GM19324 (cell line): Measurements from ENCODE around the gene CCNY.
"Not testable (repeated sequence)": the region's sequence is repeated elsewhere in the genome, so short reads cannot be mapped to it uniquely, and the experiment has no call there.

Source experiments
- ATAC-seq: cut with Tn5 transposase; IDR thresholded peaks from one replicate; pipeline ENCODE4 v1.9.1; 2021; ENCODE audit warnings: mild to moderate bottlenecking, moderate library complexity; ENCODE audit not compliant: unreplicated experiment, low FRiP score

Gene CCNY

GRCh38 chr10:35336084-35336831, at the start of gene CCNY:
TSS of gene CCNY (plus strand) at chr10:35336509. CDS start at chr10:35337054, 545 bp downstream.
- ATAC-seq, result peak; percentile 85

DNA sequence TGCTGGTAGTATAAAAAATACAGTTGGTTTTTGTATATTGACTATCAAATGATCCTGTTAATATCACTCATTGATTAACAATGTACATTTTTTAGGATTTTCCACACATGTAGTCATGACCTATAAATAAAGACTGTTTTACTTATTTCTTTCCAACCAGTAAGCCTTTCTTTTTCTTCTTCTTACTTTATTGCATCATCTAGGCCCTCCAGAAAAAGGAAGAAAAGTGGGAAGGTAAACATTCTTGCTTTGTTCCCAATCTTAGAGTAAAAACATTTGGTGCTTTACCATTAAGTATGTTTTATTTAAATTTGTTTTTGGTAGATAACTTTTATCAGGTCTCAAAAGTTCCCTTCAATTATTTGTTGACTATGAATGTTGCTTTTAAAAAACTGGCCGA, 47.1 kb upstream of the CCNY start:
- no peak for ATAC-seq

DNA sequence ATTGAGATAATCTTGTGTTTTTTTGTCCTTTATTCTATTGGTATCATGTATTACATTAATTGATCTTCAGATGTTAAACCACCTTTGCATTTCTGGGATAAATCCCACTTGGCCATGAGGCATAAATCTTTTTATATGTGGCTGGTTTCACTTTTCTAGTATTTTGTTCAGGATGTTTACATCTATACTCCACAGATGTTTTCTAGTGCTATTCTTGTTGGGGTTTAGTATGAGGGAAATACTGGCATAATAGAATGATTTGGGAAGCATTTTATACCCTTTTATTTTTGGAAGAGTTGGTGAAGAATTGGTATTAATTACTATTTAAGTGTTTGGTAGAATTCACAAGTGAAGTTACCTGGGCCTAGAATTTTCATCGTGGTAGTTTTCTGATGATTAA, 41.8 kb upstream of the CCNY start:
- ATAC-seq, result no peak

- no peak for ATAC-seq
These were observed 37.3 kb upstream of the CCNY start for GRCh38 chr10:35299016-35299415.

DNA sequence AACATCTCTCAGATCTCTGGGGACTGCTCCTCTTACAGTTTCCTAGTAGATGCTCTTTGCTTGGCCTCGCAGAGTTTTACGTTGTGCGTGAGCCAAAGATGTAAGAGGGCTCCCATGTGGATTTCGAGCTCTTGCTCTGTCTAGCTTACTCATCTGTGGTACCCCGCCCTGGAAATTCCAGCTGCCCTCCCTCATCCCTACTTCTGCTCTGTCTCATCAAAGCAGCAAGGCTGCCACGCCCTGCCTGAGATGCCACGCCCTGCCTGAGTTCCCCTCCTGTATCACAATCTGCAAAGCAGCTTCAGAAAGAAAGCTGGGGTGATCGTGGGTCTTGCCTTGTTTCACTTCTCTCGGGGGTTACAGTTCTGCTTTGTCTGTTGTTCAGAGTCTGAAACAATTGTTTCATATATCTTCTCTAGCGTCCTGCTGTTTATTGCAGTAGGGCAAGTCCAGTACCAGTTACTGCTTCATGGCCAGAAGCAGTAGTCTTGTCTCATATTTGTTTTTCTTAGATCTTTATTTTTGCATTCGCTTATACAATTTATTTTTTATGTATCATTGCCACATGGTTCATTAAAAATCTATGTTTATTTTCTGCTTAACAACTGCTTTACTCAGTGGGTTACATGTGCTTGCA, 36.1 kb upstream of the CCNY start:
- peak; percentile 83 for ATAC-seq

DNA sequence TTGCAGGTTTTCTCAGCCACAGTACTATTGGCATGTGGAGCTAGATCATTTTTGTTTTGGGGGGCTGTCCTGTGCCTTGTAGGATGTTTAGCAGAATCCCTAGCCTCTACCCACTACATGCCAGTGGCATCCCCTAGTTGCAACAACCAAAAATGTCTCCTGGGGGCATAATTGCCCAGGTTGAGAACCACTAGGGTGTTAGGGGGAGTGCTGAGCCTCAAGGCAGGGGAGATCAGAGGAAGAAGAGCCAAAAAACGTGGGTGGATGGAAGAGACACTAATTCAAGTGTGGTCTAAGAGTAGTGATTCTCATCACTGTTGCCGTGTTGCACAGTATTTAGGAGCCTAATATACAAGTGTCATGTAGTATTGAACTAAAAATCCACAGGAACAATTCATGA, 31.7 kb upstream of the CCNY start:
- ATAC-seq, result no peak

DNA sequence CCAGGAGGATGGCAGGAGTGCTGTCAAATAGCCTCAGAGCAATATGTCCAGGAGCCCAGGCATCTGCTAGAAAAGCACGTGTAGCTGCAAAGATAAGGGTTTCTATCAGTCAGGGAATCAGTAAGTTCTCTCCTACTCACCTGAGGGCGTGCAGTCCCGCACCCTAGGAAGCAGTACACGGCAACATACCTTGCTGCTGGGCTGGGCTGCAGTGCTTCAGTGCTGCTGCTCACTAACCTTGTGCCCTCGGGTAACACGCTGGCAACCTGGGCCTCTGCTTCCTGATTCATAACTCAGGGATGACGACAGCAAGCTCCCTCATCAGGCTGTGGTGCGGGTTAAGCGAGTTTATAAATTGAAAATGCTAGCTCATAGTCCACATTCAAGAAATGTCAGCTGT, 29.5 kb upstream of the CCNY start:
- ATAC-seq, result no peak

DNA sequence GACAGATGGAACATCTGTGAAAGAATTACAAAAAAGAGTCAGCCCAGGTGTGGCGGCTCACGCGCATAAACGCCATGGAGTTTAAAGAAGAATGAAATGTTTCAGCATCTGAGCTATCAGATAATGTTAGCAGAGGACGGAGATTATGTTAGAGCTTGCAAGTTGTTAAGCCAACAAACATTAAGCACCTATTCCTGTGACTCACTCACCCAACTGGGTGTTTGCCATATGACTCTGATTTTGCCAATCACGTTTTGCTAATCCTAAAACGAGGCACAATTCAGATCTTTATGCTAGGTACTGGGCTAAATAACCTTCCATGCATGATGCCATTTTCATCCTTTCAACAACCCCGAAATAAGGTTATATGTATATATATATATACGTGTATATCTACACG, 29.0 kb upstream of the CCNY start:
- no peak for ATAC-seq

DNA sequence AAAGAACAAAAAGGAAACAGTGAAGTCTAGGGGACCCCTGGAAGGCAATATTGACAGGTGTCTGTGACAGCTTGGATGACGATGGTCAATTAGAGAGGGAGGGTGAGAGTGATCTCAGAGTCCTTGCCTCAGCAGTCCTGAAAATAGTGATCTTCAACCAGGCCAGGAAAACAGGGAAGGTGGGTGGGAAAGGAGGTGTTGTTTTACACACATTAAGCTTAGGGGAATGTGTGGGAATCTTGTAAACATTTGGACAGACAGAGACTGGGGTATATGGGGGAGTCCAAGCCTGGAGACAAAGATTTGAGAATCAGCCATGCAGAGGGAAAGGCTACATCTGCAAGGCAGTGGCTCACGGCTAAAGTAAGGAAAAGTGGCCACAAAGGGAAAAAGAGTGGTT, 27.5 kb upstream of the CCNY start:
- no peak for ATAC-seq

DNA sequence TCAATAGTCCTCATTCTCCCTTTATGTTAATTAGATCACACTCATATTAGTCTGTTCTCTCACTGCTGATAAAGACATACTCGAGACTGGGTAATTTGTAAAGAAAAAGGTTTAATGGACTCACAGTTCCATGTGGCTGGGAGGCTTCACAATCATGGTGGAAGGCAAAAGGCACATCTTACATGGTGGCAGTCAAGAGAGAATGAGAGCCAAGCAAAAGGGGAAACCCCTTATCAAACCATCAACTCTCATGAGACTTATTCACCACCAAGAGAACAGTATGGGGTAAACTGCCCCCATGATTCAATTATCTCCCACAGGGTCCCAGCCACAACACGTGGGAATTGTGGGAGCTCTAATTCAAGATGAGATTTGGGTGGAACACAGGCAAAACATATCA, 22.2 kb upstream of the CCNY start:
- ATAC-seq, result not testable (repeated sequence)

DNA sequence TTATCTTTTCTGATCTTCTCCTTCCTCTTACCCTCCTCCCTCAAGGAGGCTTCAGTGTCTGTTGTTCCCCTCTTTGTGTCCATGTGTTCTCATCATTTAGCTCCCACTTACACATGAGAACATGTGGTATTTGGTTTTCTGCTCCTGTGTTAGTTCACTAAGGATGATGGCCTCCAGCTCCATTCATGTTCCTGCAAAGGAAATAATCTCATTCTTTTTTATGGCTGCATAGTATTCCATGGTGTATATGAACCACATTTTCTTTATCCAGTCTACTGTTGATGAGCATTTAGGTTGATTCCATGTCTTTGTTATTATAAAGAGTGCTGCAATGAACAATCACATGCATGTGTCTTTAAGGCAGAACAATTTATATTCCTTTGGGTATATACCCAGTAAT, 21.1 kb upstream of the CCNY start:
- not testable (repeated sequence) for ATAC-seq

- ATAC-seq, result no peak
These were observed 19.9 kb upstream of the CCNY start for GRCh38 chr10:35316218-35316967.

DNA sequence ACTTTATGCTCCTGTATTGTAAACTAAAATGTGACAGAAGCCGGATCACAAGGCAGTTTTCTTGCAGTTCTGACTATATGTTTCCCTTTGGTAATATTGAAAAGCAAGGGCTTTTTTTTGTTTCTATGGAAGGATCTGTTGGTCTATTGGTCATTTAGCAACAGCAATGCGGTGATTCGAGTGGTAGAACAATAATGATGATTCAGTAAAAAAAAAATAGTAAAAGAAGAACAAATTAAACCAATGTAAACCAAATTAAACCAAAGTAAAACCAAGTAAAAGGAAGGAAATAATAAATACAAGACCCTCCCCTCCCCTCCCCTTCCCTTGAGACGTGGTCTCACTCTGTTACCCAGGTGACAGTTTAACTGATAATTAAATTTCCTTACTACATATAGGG, 17.8 kb upstream of the CCNY start:
- no peak for ATAC-seq

DNA sequence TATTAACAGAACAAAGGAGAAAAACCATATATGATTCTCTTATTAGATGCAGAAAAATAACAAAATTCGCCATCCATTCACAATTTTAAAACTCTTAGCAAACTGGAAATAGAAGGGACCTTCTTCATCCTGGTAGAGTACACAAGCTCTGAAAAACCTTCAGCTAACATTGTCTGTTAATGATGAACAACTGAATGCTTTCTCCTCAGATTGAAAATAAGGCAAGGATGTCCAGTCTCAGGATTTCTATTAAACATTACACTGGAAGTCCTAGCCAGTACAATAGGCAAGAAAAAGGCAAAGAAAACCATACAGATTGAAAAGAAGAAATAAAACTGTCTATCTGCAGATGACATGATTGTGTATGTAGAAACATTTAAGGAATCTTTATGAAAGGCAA, 16.0 kb upstream of the CCNY start:
- no peak for ATAC-seq

DNA sequence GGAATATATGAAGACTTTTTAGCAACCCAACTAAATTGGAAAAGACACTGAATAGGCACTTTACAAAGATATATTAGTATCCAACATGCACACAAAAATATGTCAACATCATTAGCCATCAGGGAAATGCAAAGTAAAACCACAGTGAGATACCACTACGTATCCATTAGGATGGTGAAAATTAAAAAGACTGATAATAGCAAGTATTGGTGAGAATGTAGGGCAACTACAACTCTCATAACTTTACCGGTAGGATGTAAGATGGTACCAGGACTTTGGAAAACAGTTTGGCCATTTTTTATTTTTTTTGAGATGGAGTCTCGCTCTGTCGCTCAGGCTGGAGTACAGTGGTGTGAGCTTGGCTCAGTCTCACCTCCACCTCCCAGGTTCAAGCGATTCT, 13.7 kb upstream of the CCNY start:
- ATAC-seq, result no peak

DNA sequence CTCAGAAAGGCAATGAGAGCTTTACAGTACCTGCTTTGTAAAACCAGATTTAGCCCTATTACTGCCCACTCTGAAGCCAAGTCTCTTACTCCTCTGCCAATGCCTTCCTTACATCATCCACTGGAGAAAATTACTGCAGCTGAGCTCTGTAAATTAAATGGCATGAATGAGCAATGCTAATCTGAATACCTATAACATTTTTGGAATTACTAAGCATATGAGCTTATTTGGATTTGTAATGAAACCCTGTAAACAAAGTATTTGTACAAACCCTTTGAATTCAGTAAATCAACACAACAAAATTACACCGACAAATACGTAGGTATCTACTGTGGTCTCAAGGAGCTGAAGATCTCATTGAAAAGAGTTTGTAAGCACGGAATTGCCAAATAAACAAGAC, 12.1 kb upstream of the CCNY start:
- no peak for ATAC-seq

DNA sequence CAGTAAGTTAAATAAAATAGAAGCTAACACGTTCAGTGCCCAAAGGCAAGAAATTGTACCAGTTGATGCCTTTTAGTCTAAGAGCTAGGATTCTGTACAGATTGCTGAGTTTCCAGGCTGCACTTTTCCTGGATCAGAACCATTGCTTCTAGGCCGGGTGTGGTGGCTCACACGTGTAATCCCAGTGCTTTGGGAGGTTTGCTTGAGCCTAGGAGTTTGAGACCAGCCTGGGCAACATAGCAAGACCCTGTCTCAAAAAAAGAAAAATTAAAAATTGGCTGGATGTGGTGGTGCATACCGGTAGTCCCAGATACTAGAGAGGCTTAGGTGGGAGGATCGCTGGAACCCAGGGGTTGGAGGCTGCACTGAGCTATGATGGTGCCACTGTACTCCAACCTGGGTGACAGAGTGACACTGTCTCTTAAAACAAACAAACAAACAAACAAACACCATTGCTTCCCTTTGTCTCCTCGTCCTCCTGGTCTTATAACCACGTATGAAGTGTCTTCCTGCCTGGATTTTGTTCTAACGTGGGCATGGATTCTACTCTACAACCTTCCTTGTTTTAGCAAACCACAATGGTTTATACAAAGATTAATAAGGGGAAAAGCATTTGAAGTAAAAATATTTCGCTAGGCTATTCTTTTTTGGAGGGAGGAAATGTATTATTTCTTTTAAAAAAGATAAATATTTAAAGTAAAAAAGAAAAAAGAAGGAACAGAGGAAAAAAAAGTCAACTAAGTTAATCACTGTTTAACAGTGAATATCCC, 9.7 kb upstream of the CCNY start:
- no peak for ATAC-seq

DNA sequence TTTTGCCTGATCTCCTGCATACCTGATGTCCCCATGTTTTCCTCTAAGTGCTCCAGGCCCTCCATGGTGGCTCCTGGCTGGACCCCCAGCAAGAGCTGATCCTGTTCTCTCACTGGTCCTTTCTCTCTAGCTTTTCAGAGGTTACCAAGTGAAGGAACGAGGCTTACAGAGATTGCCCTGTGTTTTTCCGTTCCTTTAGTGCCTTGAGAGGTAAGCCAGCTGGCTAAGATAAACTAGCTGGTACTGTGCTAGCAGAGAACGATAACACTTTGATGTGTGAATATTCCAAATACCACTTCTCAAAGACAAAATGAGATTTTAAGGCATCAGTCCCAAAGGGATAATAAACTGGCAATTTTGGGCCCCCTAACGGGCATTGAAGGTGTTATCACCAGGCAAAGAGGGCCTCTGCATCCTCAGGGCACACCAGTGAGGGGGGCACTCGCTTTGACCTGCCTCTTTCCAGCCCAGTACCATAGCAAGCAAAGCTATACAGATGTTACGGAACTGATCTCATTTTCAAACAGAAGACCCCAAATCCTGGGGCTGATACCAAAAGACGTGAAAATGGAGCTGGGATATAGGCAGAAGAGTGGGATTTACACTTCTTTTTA, 8.4 kb upstream of the CCNY start:
- no peak for ATAC-seq

GRCh38 chr10:35328404-35329037, 7.8 kb upstream of the CCNY start:
- no peak for ATAC-seq

DNA sequence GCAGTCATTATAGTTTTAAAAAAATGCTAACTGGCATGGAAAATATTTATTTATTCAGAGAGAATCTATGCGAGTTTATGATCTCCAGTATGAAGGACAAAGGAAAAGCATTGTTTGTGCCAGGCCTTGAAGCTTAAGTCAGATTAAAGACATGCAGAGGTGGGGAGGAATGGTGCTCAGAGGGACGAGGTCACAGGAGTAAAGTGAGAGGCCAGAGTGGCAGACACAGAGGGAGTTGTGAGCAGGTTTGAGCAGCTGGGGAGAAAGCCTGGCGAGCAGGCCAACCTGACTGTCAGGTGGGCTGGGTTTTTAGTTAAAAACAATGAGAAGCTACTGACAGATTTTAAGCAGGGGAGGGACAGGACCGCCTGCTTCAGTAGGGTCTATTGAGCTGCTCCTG, 6.8 kb upstream of the CCNY start:
- ATAC-seq, result no peak
